Upper lobe of left lung (tissue), 6 donors: ENCODE results near the gene HSP90B1. TPM values are rescaled to one million over a fixed set of nuclear protein-coding genes. Genes with fewer than 3 reads are reported as not detected.

ENCODE experiments used
- ATAC-seq, 2 donors: fragments of 200-7000 bp; cut with Tn5 transposase; one replicate each; pipeline ENCODE4 v1.9.1; 2022; ENCODE audit warnings: mild to moderate bottlenecking in 2 of 2, moderate library complexity in 2 of 2; ENCODE audit not compliant: low FRiP score in 2 of 2
- DNase-seq, 2 donors: peaks; one replicate each; pipeline ENCODE4 v3.0.0-alpha.2; 2019 to 2020
- H3K27ac ChIP-seq, 4 donors: fragments of 200-600 bp; sonication (generic); one replicate each; pipeline ENCODE4 v1.5.1; 2016 to 2019
- H3K27me3 ChIP-seq, 4 donors: fragments of 200-600 bp; sonication (generic); one replicate each; pipeline ENCODE4 v1.5.1; 2017 to 2019
- H3K36me3 ChIP-seq, 4 donors: fragments of 200-600 bp; sonication (generic); one replicate each; pipeline ENCODE4 v1.5.1; 2016 to 2019
- H3K4me1 ChIP-seq, 4 donors: fragments of 200-600 bp; sonication (generic); one replicate each; pipeline ENCODE4 v1.5.1; 2018 to 2019
- H3K4me3 ChIP-seq, 4 donors: fragments of 200-600 bp; sonication (generic); one replicate each; pipeline ENCODE4 v1.5.1; 2017 to 2019; ENCODE audit warnings: mild to moderate bottlenecking in 2 of 4, moderate library complexity in 1 of 4
- H3K9me3 ChIP-seq, 4 donors: fragments of 200-600 bp; sonication (generic); one replicate each; pipeline ENCODE4 v1.5.1; 2018 to 2019
- CTCF ChIP-seq, 6 experiments: fragments of 450-650 bp in 4 of 6; fragments of 200-600 bp in 2 of 6; sonication (generic) in 2 of 6; IDR thresholded peaks; one replicate each; pipeline ENCODE4 v1.5.1; 2016 to 2019; ENCODE audit warnings: antibody characterized with exemption in 6 of 6
- EP300 ChIP-seq, 4 donors: sonication (generic); formaldehyde crosslinking; IDR thresholded peaks; one replicate each; pipeline ENCODE4 v1.5.1; 2017; ENCODE audit warnings: antibody characterized with exemption in 4 of 4, control low read depth in 2 of 4
- POLR2A ChIP-seq, 4 donors: fragments of 450-650 bp; IDR thresholded peaks; one replicate each; pipeline ENCODE4 v1.5.1; 2016 to 2017; ENCODE audit warnings: antibody characterized with exemption in 4 of 4, mild to moderate bottlenecking in 2 of 4
- POLR2AphosphoS5 ChIP-seq, 2 donors: sonication (generic); formaldehyde crosslinking; IDR thresholded peaks; one replicate each; pipeline ENCODE4 v1.5.1; 2017; ENCODE audit warnings: antibody characterized with exemption in 2 of 2
- WGBS, 2 donors: methylation state at CpG; one replicate each; pipeline ENCODE4 v1.1.5; 2017 to 2018; 5-methylcytosine and 5-hydroxymethylcytosine counted together
- total RNA-seq, 6 donors: library from RNA; depleted of rRNA in 4 of 6; stranded (reverse); fragments of >200 nt in 4 of 6; gene quantifications; one replicate each; pipeline versions ENCODE4 v1.1.0 to v1.2.1, GENCODE V29; 2016 to 2021
- donor health status: DM: no; HTN: no; CAD: no; lungs with moderate emphysema.
- donor health status: DM: no; HTN: yes; CAD: no; lungs with severe emphysema.

Gene HSP90B1
- total RNA-seq, 6 donors from 2014 or later = 164 to 743 (median 287) TPM

GRCh38 chr12:103965255-103965589 lies 35.0 kb downstream of the HSP90B1 start:
- TF ChIP-seq CTCF (IDR thresholded peaks at IDR 0.05) (no peak), POLR2AphosphoS5 (IDR thresholded peaks at IDR 0.05) (no peak), POLR2A (IDR thresholded peaks at IDR 0.05) (no peak), EP300 (IDR thresholded peaks at IDR 0.05) (no peak)
- H3K9me3 ChIP-seq = no peaks in the 10 kb centered on the region
- H3K4me1 ChIP-seq = peaks cover 23 to 46% (median 35%) of the 10 kb centered on the region in 4 donors
- peak overlapping the region; percentile 66 to 93 (median 86) for H3K4me3 ChIP-seq
- no peak for DNase-seq
- peak overlapping the region; percentile 95 to 97 (median 96) for H3K27ac ChIP-seq
- WGBS, 2 donors = 0 to 1% methylated on average over 11 of the region's 11 CpGs
- H3K27me3 ChIP-seq = no peaks in the 10 kb centered on the region
- peaks cover 0 to 4% (median 0%) of the 10 kb centered on the region in 4 donors for H3K36me3 ChIP-seq
- no peak for ATAC-seq

DNA sequence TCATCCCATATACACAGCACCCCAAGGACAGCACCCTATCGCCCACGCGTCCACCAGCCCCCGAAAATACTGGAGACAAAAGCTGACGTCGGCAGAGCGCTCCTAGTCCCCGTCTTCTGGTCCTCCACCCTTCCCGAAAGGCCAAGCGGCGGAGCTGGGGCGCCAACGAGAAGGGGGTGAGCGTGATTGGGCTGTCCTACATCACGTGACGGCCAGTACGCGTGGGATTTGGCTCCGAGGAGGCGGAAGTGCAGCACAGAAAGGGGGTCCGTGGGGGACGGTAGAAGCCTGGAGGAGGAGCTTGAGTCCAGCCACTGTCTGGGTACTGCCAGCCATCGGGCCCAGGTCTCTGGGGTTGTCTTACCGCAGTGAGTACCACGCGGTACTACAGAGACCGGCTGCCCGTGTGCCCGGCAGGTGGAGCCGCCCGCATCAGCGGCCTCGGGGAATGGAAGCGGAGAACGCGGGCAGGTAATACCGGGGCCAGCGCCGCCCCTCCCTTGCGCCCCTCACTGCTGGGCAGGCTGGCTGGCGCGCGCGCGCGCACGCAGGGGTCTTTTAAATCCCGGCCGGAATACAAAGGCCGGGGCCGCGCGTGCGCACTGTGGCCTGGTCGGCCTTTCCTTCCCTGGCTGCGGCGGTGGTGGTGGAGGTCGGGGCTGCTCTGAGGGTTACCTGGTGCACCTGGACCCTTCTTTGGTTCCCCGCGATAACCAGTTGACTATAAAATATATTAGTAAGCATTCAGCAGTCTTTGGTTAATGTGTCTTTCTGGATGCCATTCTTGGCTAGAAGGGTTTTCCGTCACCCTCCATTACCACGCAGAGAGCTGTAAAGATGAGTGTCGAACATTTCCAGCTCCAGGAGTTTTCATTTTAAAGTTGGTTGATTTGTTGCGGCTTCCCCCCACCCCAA lies 35.6 kb downstream of the HSP90B1 start, which contains the start of gene TDG:
TDG (plus strand) TSS at position 283 of the 915 bp plus-strand sequence; CDS start at position 449, 166 bp downstream.
- Histone ChIP-seq H3K27ac (peak within 1 kb of the TSS; percentile 95 to 97 (median 96)), H3K27me3 (no peaks in the 10 kb centered on the region), H3K9me3 (no peaks in the 10 kb centered on the region), H3K36me3 (peaks cover 0 to 4% (median 0%) of the 10 kb centered on the region in 4 donors), H3K4me3 (peak within 1 kb of the TSS; percentile 79 to 93 (median 86)), H3K4me1 (peaks cover 23 to 46% (median 35%) of the 10 kb centered on the region in 4 donors)
- DNase-seq = peak; percentile 96 to 98
- WGBS, 2 donors = 7 to 18% methylated on average over 14 to 64 of the region's 64 CpGs
- peak in 1 of 4 donors; percentile 56 for TF ChIP-seq EP300 (IDR thresholded peaks at IDR 0.05)
- TF ChIP-seq CTCF (IDR thresholded peaks at IDR 0.05) = peak in 3 of 6 experiments; percentile 21 to 38 (median 22)
- TF ChIP-seq POLR2A (IDR thresholded peaks at IDR 0.05) = peak in 3 of 4 donors; percentile 75 to 94 (median 84)
- TF ChIP-seq POLR2AphosphoS5 (IDR thresholded peaks at IDR 0.05) = peak; percentile 95 to 98
- ATAC-seq = peak; percentile 99

GRCh38 chr12:103966736-103967135 lies 36.5 kb downstream of the HSP90B1 start:
- WGBS, 2 donors = 18 to 33% methylated on average over 1 of the region's 1 CpG
- TF ChIP-seq POLR2AphosphoS5 (IDR thresholded peaks at IDR 0.05) (no peak), CTCF (IDR thresholded peaks at IDR 0.05) (no peak), POLR2A (IDR thresholded peaks at IDR 0.05) (no peak), EP300 (IDR thresholded peaks at IDR 0.05) (no peak)
- Histone ChIP-seq H3K27ac (peak overlapping the region; percentile 95 to 97 (median 96)), H3K27me3 (no peaks in the 10 kb centered on the region), H3K9me3 (no peaks in the 10 kb centered on the region), H3K4me3 (peak overlapping the region; percentile 79 to 93 (median 86)), H3K4me1 (peaks cover 23 to 46% (median 36%) of the 10 kb centered on the region in 4 donors), H3K36me3 (peaks cover 0 to 4% (median 0%) of the 10 kb centered on the region in 4 donors)
- ATAC-seq = no peak
- no peak for DNase-seq

GRCh38 chr12:103969391-103969790 lies 39.2 kb downstream of the HSP90B1 start:
- 68 to 75% methylated on average over 2 of the region's 2 CpGs for WGBS, 2 donors
- H3K4me3 ChIP-seq = no peak overlapping the region
- TF ChIP-seq POLR2A (IDR thresholded peaks at IDR 0.05) (no peak), POLR2AphosphoS5 (IDR thresholded peaks at IDR 0.05) (no peak), CTCF (IDR thresholded peaks at IDR 0.05) (no peak), EP300 (IDR thresholded peaks at IDR 0.05) (no peak)
- peaks cover 19 to 40% (median 38%) of the 10 kb centered on the region in 4 donors for H3K4me1 ChIP-seq
- H3K27me3 ChIP-seq = no peaks in the 10 kb centered on the region
- no peak for ATAC-seq
- peaks cover 0 to 4% (median 0%) of the 10 kb centered on the region in 4 donors for H3K36me3 ChIP-seq
- H3K9me3 ChIP-seq = no peaks in the 10 kb centered on the region
- DNase-seq = no peak
- H3K27ac ChIP-seq = no peak overlapping the region
